Urothelium cell line (cell line): ENCODE measurements around the gene CADM3.
A peak's percentile ranks its signal among the peaks of the same experiment; 100 is the strongest.

Experiments used
- DNase-seq: peaks from one replicate; pipeline ENCODE4 v3.0.0; 2011; ENCODE audit warnings: low spot score, mixed read lengths
- FAIRE-seq: peaks from 2 replicates; lab custom pipeline; 2011; peaks lifted over from hg19 to GRCh38; lab: Jason Lieb, UNC

The CADM3 gene

DNA sequence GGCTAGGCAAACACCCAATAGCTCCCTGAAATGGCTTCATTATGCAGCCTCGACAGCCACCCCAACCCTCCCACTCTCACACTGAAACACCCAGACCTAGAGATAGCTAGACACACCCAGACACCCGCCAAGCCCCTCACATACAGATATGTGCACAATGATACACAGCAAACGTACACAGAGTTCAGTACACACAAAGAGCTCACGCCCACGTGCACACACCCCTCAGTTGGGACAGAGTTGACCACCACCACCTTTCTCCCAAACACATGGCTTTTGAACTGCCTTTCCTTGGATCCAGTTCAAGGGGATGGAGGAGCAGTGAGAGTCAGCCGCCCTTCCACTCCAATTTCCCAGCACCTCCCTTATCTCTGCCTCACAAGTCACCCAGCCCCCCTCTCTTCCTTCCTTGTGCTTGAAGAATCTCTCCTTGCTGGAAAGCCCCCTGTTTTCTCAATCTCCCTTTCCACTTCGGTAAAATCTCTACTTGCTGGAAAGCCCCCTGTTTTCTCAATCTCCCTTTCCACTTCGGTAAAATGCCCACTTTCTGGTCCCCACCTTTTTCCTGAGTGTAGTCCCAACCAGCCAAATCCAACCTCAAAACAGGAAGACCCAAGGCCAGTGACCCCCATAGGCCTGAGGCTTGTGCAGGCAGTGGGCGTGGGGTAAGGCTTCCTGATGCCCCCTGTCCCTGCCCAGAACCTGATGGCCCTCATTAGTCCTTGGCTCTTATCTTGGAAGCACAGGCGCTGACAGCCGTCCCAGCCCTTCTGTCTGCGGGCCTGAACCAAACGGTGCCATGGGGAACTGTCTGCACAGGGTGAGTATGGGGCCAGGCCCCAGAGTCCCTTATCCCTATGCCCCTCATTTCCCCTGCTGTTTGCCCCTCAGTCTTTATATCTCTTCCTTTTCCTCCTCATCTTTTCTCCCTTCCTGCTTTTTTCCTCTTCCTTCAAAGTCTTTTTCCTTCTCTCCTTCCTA, 33.0 kb downstream of the CADM3 start, which contains the start of gene ACKR1:
TSS of gene ACKR1 (plus strand) at position 715 of the 981 bp plus-strand sequence. CDS start at position 800, 85 bp downstream.
- DNase-seq = no peak
- no peak for FAIRE-seq

DNA sequence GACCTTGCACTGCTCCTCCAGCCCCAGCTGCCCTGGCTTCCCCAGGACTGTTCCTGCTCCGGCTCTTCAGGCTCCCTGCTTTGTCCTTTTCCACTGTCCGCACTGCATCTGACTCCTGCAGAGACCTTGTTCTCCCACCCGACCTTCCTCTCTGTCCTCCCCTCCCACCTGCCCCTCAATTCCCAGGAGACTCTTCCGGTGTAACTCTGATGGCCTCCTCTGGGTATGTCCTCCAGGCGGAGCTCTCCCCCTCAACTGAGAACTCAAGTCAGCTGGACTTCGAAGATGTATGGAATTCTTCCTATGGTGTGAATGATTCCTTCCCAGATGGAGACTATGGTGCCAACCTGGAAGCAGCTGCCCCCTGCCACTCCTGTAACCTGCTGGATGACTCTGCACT, 33.8 kb downstream of the CADM3 start:
- FAIRE-seq (no peak), DNase-seq (no peak)

DNA sequence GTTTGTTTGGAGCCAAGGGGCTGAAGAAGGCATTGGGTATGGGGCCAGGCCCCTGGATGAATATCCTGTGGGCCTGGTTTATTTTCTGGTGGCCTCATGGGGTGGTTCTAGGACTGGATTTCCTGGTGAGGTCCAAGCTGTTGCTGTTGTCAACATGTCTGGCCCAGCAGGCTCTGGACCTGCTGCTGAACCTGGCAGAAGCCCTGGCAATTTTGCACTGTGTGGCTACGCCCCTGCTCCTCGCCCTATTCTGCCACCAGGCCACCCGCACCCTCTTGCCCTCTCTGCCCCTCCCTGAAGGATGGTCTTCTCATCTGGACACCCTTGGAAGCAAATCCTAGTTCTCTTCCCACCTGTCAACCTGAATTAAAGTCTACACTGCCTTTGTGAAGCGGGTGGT, 34.7 kb downstream of the CADM3 start:
- DNase-seq = no peak
- no peak for FAIRE-seq

DNA sequence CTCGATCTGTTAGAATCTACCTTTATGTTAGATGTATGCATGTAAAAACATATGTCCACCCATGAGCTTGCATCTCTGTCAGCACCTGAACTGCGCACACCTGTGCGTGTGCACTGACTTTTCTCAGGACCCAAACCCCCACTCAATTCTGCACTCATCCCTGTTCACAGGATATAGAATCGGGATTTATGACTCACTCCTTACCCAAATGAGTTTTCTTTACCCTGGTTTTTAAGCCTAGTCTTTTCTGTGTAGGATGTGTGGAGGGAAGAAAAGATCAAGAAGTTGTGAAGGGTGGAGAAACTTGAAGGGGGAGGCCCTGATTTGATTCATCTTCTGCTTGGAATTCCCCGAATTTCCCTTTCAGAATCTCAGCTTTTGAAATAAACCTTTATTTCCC, 35.7 kb downstream of the CADM3 start:
- no peak for DNase-seq
- no peak for FAIRE-seq

DNA sequence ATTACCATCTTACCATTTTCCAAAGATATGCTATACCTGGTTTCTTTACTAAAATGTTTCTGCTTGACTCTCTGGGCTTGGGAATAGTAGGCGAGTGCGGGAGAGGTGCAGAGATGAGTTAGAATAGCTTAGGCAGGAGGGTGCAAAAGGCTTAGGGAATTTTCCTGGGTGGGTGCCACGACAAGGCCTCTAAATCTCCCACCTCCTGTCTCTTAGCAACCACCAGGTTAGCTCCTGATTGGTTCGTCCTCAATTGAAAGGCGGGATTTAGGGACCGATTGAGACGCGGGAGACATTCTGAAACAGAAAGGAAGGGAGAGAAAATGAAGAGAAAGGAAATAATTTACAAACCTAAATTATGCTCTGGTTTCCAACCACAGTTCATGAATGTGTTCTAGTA, 36.4 kb downstream of the CADM3 start:
- DNase-seq (no peak), FAIRE-seq (no peak)

DNA sequence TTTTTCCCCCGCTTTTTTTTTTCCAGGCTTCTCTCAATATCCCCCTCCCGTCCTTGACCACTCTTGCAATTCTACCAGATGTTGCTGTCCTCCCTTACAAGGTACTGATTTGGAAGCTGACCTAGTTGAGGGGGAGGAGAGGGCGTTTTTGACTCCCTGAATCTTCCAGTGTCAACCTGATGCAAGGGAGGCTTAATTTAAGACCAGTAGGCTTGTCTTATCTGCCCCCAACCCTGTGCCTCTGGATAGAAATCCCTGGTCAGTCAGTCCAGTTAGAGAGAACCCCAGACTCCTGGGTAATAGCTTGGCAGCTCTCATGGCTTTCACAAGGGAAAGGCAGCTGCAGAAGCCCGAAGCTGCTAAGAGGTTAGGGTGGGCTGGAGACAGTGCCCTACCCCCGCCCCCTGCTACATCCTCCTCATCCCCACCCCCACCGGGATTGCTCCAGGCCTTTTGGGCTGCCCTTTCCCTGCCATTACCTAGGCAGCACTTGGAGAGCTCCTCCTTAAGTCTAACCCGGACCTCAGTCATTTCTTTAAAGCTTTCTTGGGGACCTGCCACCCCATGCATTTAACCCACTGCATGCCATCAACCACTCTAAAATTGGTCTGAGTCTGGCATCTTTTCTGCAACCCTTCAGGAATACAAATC, 36.9 kb downstream of the CADM3 start:
- FAIRE-seq (no peak), DNase-seq (no peak)

DNA sequence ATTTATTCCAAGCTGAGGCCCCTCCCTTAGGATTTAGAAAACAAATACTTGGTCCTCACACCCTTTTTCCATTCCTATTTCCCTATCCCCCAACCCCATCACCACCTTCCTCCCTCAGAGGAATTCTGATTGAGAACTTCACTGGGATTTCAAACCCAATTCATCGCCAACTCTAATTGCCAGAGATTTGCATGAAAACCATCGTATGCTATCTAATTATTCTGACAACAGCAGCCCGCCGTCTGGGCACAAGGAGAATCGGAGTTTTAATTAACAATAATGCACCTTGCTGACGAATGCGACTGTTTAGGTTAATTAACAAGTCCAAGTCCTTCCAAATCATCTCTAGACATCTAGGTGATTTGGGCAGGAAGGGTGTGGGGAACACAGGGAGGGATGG, 37.6 kb downstream of the CADM3 start:
- DNase-seq (no peak), FAIRE-seq (no peak)

DNA sequence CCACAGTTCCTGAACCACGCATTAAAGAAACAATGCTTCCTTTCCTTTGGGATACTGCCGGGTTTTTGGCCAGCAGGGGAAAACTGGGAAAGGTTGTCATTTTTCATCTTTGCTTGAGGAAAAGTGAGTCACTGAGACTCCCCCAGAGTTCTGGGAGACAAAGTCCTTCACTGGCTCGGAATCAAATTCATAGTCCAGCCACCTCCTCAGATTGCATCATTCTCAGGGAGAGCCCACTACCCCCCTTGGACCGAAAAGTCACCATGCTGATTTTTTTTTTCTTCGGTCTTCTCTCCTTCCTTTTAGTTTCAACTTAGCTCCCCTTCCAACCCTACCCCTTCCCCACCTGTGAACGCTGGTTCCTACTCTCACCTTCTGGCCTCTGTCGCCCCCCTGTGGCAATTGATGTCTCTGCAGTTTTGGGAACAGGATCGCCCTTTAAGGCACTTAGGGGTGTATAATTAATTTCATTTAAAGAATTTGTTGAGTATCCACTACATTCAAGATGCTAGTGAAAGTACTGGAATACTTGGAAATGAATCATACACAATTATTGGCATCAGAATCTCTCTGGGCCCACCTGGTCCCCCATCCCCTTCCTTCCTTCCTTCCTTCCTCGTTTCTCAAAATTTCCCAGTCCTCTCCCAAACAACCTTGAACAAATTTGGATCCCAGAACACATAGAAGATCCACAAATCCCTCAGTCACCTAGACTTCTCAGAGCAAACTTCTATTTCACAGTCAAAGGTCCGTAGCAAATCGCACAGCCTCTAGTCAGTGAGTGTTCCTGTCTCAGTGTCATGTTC, 40.1 kb downstream of the CADM3 start:
- DNase-seq = peak; percentile 62
- FAIRE-seq = no peak

DNA sequence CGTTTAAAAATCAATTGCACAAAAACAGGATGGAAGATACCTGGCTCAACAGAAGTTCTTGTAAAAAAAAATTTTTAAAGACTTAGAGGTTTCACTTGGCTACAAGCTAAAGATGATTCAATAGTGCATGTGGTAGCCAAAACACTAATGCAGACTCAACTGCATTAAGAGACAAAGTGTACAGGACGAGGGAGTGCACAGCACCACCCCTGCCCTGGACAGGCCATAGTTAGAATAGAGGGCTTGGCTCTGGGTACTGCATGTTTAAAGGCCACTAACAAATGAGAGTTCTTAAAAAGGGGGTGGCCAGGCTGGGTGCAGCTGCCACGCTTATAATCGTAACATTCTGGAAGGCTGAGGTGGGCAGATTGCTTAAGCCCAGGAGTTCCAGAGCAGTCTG, 41.2 kb downstream of the CADM3 start:
- DNase-seq = no peak
- no peak for FAIRE-seq

DNA sequence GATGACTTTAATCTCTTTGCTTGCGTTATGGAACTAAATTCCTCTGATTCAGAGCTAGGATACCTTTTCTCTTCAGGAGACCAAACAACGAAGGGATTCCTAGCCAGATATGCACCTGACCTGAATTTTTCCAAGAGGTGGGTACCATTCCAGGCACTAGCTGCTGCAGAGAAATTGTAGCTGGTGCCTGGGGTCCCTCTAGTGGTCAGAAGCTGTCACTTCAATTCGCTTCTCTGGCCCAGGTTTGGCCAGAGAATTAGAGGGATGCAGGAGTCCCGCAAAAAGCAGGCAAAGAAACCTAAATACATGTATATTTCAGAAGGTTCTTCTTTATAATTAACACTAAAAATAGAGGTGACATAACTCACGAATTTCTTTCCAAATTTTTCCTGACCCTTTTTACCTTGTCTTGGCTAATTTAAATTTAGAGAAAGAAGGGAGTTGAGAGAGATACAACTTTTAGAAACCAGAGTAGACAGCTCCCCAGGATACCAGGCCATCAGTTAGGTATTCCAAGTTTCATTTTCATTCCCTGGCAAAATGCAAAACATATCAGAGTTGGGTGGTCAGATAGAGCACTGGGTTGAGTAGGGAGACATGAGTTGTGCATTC, 42.8 kb downstream of the CADM3 start:
- FAIRE-seq = no peak
- peak; percentile 70 for DNase-seq

DNA sequence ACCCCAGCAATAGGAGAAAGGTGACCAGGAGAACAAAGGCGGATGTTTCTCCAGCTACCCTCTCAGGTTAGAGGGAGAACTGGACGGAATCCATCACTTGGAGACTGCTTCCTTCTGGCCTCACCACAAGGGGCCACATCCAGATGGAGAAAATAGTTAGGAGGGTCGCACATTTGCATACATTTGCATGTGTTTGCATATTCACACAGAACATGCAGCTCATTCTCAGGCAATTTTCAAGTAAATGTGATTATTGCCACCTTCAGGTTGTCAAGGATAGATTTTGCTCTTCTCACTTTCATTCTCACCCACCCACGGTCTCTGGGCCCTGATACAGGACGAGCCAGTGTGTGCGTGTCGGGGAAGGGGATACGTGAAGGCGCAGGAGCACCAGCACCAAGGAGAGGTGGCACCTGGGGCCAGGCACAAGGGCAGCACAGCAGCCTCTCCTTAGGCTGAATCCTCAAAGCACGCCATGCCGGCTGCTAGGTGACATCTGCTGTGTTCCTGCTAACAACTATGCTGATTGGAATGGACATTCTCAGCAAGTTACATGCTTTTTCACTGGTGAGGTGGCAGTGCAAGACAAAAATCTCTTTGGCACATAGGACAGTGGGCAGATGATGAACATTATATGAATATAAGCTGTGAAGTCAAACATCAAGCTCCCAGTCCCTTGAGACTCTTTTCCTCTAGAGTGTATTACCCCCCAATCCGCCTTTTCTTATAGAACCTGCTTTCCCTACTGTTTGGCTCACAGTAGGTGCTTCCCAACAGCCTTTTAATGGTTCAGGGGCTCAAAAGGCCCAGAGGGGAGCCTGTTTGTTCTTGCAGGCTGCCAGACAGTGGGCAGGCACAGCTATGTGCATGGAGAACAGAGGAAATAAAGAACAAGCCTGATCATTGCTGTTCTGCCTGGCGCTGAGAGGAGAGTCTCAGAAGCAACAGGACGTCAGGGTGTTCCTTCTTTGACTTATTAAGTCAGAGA, 47.5 kb downstream of the CADM3 start:
- DNase-seq (no peak), FAIRE-seq (no peak)

DNA sequence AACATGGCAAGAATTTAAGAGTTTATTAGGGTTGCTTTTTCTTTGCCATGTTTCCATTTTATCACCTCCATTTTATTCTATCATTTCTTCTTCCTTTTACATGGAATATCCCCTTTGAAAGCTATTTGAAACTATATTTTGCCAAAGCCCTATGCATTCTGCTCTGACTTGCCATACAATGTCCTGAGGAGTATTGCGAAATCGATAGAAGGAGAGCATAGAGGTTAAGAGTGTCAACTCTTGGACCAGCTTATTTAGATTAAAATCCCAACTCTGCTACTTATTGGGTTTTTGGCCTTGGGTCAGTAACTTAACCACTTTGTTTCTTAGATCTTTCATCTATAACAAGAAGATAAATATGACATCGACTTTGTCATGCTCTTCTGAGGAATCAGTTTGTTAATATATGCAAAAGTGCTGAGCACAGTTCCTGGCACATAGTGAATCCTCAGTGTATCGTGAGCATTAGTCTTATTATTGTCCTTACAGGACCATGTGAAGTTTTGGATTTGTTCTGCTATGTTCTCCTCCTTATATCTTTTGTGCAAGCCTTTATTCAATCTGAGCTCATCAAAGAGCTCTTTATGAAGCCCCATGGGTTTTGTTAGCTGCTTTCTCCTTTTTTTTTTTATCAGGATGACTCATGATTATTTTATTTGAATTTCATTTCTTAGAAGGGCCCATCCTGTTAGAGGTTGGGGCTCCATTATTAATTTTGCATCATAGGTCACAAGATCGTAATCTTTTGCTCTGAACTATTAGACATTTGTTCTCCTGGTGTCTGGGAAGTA, 50.9 kb downstream of the CADM3 start:
- no peak for DNase-seq
- FAIRE-seq = no peak

DNA sequence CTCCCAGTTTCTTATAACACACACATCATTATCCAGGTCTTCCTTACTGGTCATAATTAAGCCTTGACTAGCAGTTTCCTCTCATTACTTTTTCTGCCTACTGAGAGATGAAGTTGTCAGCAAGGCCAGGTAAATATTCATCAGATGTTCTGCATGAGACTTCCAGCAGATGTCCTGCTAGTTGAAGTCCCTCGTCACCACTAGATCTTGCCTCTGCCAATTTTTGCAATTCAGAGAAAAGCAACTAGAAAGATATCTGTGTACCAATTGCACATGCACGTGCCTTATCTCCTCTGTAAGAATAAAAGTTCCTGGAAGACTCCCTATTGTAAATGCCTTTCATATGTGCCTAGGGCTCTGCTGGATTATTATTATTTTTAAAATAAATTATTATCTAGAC, 51.6 kb downstream of the CADM3 start:
- DNase-seq (no peak), FAIRE-seq (no peak)

DNA sequence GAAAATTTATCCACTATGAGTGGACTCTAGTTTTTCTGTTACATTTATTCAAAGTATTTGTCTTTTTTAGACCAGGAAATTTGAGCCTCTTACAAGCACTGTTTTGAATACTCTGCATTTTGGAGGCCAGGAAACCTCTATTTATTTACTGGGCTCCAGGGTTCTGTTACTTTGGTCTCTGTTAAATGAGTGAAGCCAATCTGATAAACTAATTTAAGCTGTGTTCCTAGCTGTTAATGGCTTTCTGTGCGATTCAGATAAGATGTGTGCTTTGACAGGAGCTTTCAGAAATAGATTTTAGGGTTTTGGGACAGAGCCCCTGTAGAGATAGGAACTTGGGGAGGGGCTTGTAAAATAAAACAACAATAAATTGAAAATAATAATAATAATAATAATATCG, 57.1 kb downstream of the CADM3 start:
- FAIRE-seq (no peak), DNase-seq (no peak)

DNA sequence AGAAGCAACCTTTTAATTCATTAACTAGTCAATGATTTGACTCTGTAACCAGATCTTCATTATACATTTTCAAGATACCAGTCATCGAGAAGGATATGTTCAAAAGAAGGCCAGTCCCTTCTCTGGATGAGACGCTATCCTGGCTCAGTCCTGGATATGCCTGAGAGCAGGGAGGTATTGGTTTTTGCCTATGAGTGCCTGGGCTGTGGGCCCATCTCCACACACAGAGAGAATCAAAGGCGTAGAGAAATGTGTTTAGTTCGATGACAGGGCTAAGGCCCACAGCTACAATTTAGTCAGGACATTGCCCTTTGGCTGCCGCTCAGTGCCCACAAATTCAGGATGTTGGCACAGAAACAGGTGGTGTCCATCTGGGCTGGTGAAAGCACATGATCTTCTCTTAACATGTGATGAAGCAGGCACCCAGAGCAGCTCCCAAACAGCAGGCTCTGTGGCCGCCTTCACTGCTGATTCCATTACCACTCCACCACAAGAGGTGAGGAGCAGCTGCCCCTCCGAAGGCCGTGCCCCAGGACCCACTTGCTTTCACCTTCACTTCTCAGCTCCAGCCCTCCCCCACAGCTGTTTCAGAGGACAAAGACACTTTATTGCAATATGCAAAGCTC, 58.0 kb downstream of the CADM3 start:
- FAIRE-seq = no peak
- peak; percentile 23 for DNase-seq

DNA sequence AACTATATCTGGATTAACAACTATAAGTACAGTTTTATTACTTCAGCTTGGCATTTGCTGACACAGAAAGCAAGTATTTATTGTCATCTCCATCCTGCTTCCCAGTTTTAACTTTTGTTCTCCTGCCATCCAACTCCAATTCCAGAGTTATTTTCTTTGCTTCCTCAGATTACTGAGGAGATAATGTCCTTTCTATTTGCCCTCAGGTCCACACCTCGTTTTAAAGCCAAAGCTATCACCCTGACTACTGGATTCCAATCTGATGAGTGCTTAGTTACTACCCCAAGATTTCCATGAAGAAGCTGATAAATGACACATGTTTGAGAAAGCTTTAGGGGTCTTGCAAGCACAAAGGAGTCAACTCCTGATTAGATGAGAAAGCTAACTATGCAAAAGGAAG, 58.5 kb downstream of the CADM3 start:
- no peak for DNase-seq

DNA sequence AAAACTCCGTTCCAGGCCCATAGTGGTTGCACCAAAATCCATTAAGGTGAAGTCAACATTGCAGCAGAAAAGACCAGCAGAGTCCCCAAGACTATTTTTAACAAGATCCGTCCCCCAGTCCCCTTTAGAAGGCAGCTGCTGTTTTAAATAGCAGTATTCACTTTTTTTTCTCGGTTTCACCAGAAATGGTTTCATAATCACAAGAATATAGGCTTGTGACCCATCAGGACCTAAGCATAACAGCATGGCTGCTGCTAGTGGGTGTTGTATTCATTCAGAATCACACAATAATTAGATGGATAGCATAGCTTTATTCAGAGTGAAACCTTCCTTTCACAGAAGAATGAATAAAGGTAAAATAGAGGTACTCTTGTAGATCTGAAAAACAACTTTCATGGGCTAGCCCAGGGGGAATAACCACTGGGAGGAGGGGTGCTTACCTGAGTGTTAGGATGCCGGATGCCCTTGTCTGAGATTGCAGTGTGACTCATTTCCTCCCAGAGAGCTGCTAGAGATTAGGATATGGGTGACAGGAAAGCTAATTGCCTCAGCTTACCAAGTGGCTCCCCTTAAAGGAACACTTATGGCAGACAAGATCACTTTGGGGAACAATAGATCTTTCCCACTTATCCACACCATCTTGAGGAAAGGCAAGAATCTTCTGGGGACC, 68.3 kb downstream of the CADM3 start:
- DNase-seq (no peak), FAIRE-seq (no peak)

More for the DNA sequence above, 58.5 kb downstream of the CADM3 start:
- FAIRE-seq = no peak

DNA sequence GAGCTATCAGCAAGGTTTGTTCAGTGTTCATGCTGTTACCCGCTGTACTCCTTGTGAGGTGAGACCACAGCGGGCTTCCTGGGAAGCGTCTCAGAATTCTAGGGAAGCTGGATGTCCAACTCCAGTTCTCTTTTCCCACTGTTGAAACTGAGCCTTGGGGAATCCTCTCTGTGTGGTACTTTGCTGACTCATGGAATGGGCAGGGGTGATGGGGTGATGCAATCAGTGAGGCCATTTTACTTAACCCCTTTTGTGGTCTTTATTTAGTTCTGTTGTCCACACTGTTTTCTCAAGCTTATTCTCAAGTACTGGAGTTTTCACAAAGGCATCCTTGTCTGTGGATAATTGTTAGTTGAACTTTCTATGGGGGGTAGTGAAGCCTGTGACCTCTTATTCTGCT, 75.9 kb downstream of the CADM3 start:
- DNase-seq (no peak), FAIRE-seq (no peak)
